AG20443 (cell line): ENCODE results near the gene OR52D1.

ENCODE experiments used
- DNase-seq: peaks from one replicate; pipeline ENCODE4 v3.0.0; 2012; ENCODE audit warnings: low spot score, mixed read lengths

Gene OR52D1

DNA sequence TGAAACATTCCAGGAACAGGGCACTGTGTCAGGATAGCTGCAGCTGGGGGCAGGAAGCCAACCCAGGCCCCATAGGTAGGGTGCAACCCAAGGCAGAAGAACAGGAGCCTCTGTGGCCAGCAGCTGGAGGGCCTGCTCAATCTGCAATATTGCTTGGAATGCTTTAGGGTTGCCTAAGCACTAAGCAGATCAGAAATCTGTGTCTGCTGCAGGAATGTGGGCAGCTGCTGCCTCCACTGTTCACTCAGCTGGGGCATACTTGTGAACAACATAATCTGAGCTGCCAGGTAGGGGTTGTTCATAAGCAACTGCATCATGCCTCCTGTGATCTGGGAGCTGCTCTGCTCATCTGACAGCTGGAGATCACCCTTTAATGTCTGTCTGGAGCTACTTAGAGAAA, 26.4 kb downstream of the OR52D1 start:
- no peak for DNase-seq

- no peak for DNase-seq
Observed at GRCh38 chr11:5516599-5516998, 28.1 kb downstream of the OR52D1 start, which contains the start of gene UBQLNL. UBQLNL (minus strand) TSS chr11:5516699; CDS start chr11:5516441, 258 bp downstream.

DNA sequence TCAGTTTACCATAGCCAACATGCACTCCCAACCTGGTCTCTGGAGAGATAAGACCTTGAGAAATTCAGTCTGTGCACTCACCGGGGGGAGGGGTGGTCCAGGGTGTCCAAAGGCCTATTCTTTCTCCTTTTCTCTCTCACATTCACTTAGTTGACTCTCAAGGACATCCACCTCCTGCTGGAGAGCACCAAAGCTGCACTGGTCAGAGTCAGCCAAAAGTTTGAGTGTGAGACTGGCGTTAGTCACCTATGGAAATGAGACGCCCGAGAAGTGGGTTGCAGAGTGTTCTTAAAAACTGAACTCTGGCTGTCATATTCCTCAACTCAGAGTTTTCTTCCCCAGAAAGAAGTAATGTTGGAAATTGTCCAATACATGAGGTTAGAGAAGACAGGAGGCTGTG, 33.1 kb downstream of the OR52D1 start:
- DNase-seq = no peak

DNA sequence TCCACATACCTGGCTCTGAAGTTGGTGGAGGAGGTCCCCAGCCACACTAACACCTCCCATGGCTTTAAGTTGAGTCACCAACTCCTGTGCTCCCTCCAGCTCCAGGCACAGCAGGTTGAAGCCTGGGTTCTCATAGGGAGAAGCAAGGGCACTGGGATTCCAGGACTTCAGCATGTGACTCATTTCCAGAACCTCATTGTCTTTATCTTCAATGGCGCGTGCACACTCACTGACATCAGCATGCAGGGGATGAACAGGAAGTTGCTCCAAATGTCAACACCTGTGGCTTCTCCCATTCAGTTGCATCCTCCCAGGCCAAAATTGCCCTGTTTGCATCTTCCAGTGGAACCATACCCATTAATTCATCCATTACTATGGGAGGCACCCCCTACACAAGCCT, 33.8 kb downstream of the OR52D1 start:
- DNase-seq = no peak

DNA sequence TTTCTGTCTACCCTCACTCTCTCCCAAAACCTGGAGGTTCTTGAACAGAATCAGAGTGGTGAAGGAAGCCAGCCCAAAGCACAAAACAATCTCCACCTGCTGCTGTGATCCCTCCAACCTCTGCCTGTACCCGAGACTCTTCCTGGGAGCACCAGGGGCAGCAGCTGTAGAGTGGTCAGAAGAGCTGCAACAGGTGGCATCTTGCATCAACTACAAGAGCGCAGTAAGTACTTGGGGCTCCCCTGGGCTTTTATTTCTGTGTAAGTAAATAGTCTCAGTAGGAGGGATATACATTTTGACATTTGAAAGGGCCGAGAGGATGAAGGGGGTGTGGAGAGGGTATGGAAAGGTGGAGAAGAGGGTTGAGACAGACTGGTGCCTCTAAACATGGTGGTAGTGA, 36.3 kb downstream of the OR52D1 start:
- no peak for DNase-seq

DNA sequence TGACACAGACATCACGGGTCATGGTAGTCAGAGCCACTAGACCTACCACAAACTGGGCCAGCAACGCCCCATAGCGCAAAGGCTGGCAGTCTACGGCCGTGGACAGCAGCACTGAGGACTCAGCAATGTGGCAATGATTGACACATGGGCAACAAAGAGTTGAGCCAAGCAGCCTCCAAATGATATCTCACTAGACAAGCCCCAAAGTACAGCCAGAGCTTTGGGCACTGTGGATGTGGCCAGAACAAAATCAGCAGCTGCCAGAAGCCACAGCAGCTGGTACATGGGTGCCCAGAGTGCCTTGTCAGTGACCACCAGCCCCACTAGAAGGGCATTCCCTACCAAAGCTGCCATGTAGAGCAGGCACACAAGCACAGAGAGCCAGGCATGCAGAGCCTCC, 39.2 kb downstream of the OR52D1 start:
- no peak for DNase-seq

DNA sequence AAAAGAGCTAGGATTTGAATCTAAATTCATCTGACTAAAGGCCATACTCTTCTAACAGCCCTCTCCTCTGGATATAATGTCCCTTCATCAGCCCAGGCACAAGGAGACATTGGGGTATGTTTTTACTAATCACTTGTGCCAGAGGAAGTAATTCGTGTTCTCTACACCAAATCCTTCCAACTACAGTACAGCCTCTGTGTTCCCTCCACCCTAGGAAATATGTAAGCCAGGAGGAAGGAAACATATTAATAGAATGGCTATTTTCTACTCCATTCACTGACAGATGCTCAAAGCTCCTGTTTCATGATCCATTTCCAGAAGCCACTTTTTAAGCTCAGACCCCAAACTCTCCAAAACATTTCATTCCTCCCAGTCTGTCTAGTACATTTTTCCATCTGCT, 40.0 kb downstream of the OR52D1 start:
- DNase-seq = no peak

DNA sequence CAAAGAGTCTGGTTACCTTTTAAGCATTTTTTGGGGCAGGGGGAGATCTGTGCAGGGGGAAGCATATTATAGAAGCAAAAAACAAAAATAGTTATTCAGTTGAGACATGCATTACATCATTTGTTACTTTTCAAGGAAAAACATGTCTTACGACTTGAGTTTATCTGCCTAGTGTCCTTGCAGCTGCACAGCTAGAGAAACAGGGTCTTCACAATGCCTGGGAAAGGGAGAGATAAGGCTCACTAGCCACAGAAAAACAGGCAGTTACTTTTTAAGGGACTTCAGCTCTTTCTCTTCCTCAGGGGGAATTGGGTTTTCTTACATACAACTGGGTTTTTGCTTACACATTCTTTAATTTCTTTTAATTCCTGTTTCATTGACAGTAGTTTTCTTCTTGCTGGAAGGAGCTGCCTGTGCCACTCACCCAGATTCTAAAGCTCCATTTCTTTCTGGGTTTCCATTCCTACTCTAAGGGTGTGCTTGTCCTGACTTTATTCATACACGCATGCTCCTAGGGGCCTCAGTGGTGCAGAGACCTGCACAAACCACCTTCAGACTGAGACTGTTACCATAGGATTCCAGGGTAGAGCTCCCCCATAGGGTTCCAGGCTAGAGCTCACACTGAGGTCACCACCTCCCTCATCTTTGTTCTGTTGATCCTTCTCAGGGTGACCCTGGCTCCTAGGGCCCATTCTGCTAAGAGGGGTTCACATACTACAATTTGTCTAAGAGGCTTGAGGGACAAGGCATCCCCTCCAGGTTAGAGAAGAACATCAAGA, 42.8 kb downstream of the OR52D1 start:
- no peak for DNase-seq

DNA sequence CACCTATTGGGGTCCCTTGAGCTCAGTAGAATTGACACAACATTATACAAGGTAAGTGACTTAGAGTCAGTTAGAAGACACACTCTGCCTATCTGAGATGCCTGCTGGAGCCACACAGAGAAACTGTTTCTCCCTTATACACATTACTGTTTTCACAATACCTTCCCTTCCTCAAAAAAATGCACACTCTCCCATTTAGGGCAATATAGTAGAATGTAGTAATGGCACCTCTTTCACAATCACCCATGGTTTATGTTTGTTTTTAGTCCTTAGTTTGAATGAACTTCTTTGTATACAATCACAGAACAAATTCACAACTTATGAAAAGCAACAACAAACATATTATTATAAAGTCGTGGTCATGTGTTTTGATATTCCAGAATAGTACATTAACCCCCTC, 45.6 kb downstream of the OR52D1 start:
- DNase-seq = no peak

DNA sequence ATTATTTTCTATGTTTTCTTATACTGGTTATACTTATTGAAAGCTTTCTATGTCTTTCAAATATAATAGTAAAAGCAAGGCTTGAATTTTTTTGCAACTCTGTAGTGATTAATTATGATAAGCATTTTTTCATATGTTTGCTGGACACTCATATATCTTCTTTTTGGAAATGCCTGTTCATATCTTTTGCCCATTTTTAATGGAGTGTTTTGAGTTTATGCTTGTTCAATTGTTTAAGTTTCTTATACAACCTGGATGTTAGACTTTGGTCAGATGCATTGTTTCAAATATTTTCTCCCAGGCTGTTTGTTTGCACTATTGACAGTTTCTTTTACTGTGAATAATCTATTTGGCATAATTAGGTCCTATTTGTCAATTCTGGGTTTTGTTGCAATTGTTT, 48.0 kb downstream of the OR52D1 start:
- no peak for DNase-seq
